ENCODE measurements around the gene SLC39A11.

SLC39A11 gene

DNA sequence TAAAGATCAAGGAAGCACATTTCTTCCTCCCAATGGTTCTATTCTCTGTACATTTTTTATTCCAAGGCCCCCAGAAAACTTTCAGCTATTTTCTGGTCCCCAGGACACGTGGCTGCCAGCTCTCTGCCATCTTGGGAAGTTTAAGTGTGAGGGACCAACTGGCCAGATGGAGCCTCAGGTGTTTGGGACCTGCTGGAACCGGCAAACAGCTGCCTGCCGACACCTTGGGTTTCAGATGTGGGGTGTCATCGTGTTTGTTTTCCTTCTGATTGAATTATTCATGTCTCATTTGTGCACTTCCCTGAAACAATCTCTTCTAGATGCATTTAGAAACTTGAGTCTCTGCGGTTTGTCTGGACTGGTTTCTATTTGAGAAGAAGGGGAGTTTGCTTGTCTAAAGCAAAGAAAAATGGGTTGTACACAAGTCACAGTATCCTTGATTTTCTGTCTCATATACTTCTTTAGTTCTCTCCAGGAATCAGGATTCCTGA is 386.5 kb downstream of the SLC39A11 start:
- H3K4me3 ChIP-seq (ENCODE audit: low read depth, low read length): no peak overlapping the region
- in situ Hi-C loops (cut with HindIII; ENCODE audit: low sequenced_read_pairs): no loop called here
- DNase-seq (ENCODE audit: low read depth, low spot score): no peak
- no peak for TF ChIP-seq CTCF (IDR thresholded peaks at IDR 0.05; ENCODE audit: low read depth, low read length)

- no peak overlapping the region for H3K4me3 ChIP-seq (ENCODE audit: low read depth, low read length)
- TF ChIP-seq CTCF (IDR thresholded peaks at IDR 0.05; ENCODE audit: low read depth, low read length): no peak
- in situ Hi-C loops (cut with HindIII; ENCODE audit: low sequenced_read_pairs): no loop called here
- peak; percentile 47 for DNase-seq (ENCODE audit: low read depth, low spot score)
Observed at GRCh38 chr17:72702998-72703397, 389.5 kb downstream of the SLC39A11 start.

GRCh38 chr17:72702136-72702735 is 390.3 kb downstream of the SLC39A11 start:
- no peak for TF ChIP-seq CTCF (IDR thresholded peaks at IDR 0.05; ENCODE audit: low read depth, low read length)
- in situ Hi-C loops (cut with HindIII; ENCODE audit: low sequenced_read_pairs): no loop called here
- peak; percentile 74 for DNase-seq (ENCODE audit: low read depth, low spot score)
- H3K4me3 ChIP-seq (ENCODE audit: low read depth, low read length): no peak overlapping the region

GRCh38 chr17:72700226-72700625 is 392.3 kb downstream of the SLC39A11 start:
- no peak for DNase-seq (ENCODE audit: low read depth, low spot score)
- in situ Hi-C loops (cut with HindIII; ENCODE audit: low sequenced_read_pairs): no loop called here
- no peak for TF ChIP-seq CTCF (IDR thresholded peaks at IDR 0.05; ENCODE audit: low read depth, low read length)
- H3K4me3 ChIP-seq (ENCODE audit: low read depth, low read length): no peak overlapping the region

DNA sequence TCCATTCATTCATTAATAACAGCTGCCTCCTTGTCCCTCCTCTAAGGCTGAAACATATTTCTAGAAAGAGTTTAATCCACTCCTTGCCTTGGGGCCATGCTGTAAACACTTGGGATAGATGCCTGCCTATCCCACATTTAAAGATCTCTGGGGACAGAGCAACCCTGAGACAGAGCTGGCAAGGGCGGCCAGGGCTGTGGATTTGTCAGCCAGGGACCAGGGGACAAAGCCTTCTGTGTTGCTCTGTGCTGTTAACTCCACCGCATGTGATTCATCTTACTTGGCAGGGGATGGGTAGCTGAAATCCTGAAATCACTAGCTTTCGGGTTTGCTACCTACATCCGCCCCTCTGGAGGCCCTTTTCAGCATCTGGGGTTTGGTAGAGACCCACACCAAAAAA is 392.9 kb downstream of the SLC39A11 start:
- no peak overlapping the region for H3K4me3 ChIP-seq (ENCODE audit: low read depth, low read length)
- in situ Hi-C loops (cut with HindIII; ENCODE audit: low sequenced_read_pairs): no loop called here
- no peak for TF ChIP-seq CTCF (IDR thresholded peaks at IDR 0.05; ENCODE audit: low read depth, low read length)
- peak; percentile 50 for DNase-seq (ENCODE audit: low read depth, low spot score)

DNA sequence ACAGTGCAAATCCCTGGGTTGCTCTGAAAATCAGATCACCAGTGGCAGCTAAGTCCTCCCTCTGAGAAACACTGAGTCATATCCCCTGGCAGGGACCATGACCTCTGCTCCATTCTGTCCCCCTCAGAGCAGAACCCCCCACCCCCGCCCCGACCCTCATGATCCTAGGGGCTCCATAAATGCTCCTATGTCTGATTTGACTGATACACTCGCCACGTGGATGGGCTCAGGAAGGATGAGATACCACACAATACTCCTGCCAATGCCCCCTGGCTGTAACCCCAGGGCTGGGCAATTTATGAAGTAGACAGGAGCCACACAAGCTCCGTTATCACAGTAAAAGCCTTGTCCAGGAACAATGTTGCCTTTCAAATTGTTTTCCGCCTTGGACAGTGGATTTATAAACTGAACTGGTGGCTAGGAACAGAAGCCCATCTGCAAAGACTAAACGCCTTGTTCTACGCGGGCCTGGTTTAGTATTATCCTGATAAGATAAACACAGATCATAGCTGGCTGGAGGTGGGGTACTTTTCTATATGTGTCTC is 394.8 kb downstream of the SLC39A11 start:
- in situ Hi-C loops (cut with HindIII; ENCODE audit: low sequenced_read_pairs): no loop called here
- H3K4me3 ChIP-seq (ENCODE audit: low read depth, low read length): no peak overlapping the region
- TF ChIP-seq CTCF (IDR thresholded peaks at IDR 0.05; ENCODE audit: low read depth, low read length): no peak
- no peak for DNase-seq (ENCODE audit: low read depth, low spot score)

Data from astrocyte of the spinal cord (primary cell).